Common myeloid progenitor, CD34-positive (primary cell): Measurements from ENCODE around the gene NUP210.
A peak's percentile ranks its signal among the peaks of the same experiment; 100 is the strongest.

ENCODE experiments used
- CTCF ChIA-PET: fragments of 350-600 bp; sonication (Branson Sonifier 250); formaldehyde crosslinking; loops from one replicate; lab custom pipeline; 2021; ENCODE audit warnings: antibody characterized with exemption; lab: Charles Lee
- POLR2A ChIA-PET: fragments of 350-600 bp; sonication (Branson Sonifier 250); formaldehyde crosslinking; loops from one replicate; lab custom pipeline; 2021; ENCODE audit warnings: antibody characterized with exemption; lab: Charles Lee
- DNase-seq, 3 donors: peaks; one replicate each; pipeline versions ENCODE4 v3.0.0 to v3.0.0-alpha.2; 2013
- H3K27ac ChIP-seq, 2 experiments: 1 replicate in 1 of 2; 2 replicates in 1 of 2; pipeline ENCODE4 v1.7.0; 2013; ENCODE audit warnings: inconsistent platforms in 2 of 2, low read length in 2 of 2, mild to moderate bottlenecking in 2 of 2, low read depth in 1 of 2, moderate library complexity in 1 of 2; ENCODE audit not compliant: severe bottlenecking in 2 of 2, insufficient read depth in 1 of 2, poor library complexity in 1 of 2
- H3K27me3 ChIP-seq, 5 experiments: replicated peaks in 2 of 5; 1 replicate in 3 of 5; 2 replicates in 2 of 5; pipeline versions ENCODE4 v1.6.1 to v1.7.0; 2013; ENCODE audit warnings: low read length in 4 of 5, mild to moderate bottlenecking in 2 of 5, moderate library complexity in 2 of 5, inconsistent platforms in 1 of 5; ENCODE audit not compliant: insufficient read depth in 5 of 5, control insufficient read depth in 4 of 5
- H3K36me3 ChIP-seq, 4 experiments: 1 replicate in 2 of 4; 2 replicates in 2 of 4; pipeline versions ENCODE4 v1.6.1 to v1.7.0; 2013; ENCODE audit warnings: low read length in 3 of 4, control low read depth in 1 of 4, mild to moderate bottlenecking in 1 of 4; ENCODE audit not compliant: control insufficient read depth in 4 of 4, insufficient read depth in 4 of 4
- H3K4me1 ChIP-seq, 4 experiments: 1 replicate in 3 of 4; 2 replicates in 1 of 4; pipeline versions ENCODE4 v1.6.1 to v1.7.1; 2013; ENCODE audit warnings: low read length in 3 of 4, mild to moderate bottlenecking in 3 of 4, control low read depth in 1 of 4, inconsistent platforms in 1 of 4, moderate library complexity in 1 of 4; ENCODE audit not compliant: control insufficient read depth in 4 of 4, insufficient read depth in 4 of 4; ENCODE audit errors: control extremely low read depth in 1 of 4
- H3K4me3 ChIP-seq, 7 experiments: 1 replicate in 4 of 7; 2 replicates in 3 of 7; pipeline versions ENCODE4 v1.5.1 to v1.7.0; 2013; ENCODE audit warnings: mild to moderate bottlenecking in 7 of 7, low read length in 6 of 7, moderate library complexity in 6 of 7, inconsistent platforms in 2 of 7, low read depth in 2 of 7, control low read depth in 1 of 7; ENCODE audit not compliant: insufficient read depth in 4 of 7, control insufficient read depth in 1 of 7; ENCODE audit errors: extremely low read depth in 1 of 7
- H3K9me3 ChIP-seq, 5 experiments: 1 replicate in 4 of 5; 2 replicates in 1 of 5; pipeline versions ENCODE4 v1.6.1 to v1.7.1; 2013; ENCODE audit warnings: low read length in 4 of 5, mild to moderate bottlenecking in 2 of 5, inconsistent platforms in 1 of 5, low read depth in 1 of 5, moderate library complexity in 1 of 5; ENCODE audit not compliant: control insufficient read depth in 4 of 5, insufficient read depth in 2 of 5; ENCODE audit errors: control extremely low read depth in 1 of 5
- WGBS: methylation state at CpG from one replicate; pipeline ENCODE4 v1.1.5; 2013; ENCODE audit not compliant: insufficient coverage; 5-methylcytosine and 5-hydroxymethylcytosine counted together

The NUP210 gene

GRCh38 chr3:13461169-13462124 lies 41.3 kb upstream of the NUP210 start:
- H3K27ac ChIP-seq, result no peak overlapping the region
- ChIA-PET POLR2A (no interaction called here), CTCF (interaction anchor here (0.8 to 5.1 kb wide), 17 partner anchors 9 to 424 kb away, joined by 3 to 38 read pairs (median 5); partner anchors contain the start of gene HDAC11)
- no peaks in the 10 kb centered on the region for H3K9me3 ChIP-seq
- H3K27me3 ChIP-seq, result peaks cover 0 to 4% (median 0%) of the 10 kb centered on the region in 5 experiments
- H3K36me3 ChIP-seq, result no peaks in the 10 kb centered on the region
- H3K4me3 ChIP-seq, result no peak overlapping the region
- H3K4me1 ChIP-seq, result no peaks in the 10 kb centered on the region
- peak; percentile 69 to 86 (median 82) for DNase-seq
- WGBS, result 28% methylated on average over 9 of the region's 14 CpGs

GRCh38 chr3:13460341-13460736 lies 40.2 kb upstream of the NUP210 start:
- no peak overlapping the region for H3K4me3 ChIP-seq
- CTCF ChIA-PET, result interaction anchor here (1.0 to 5.1 kb wide), 10 partner anchors 8 to 368 kb away, joined by 3 to 38 read pairs (median 11); partner anchors contain the start of gene HDAC11

GRCh38 chr3:13459605-13460340 lies 39.7 kb upstream of the NUP210 start:
- no peak for DNase-seq
- ChIA-PET CTCF (interaction anchor here (0.8 to 5.1 kb wide), 9 partner anchors 7 to 367 kb away, joined by 3 to 38 read pairs (median 6); partner anchors contain the start of gene HDAC11), POLR2A (interaction anchor here (0.7 kb wide), 1 partner anchor 259 kb away, joined by 3 read pairs; no protein-coding TSS in a partner anchor)
- Histone ChIP-seq H3K27ac (no peak overlapping the region), H3K4me1 (no peaks in the 10 kb centered on the region), H3K9me3 (no peaks in the 10 kb centered on the region), H3K36me3 (no peaks in the 10 kb centered on the region), H3K27me3 (peaks cover 0 to 3% (median 0%) of the 10 kb centered on the region in 5 experiments), H3K4me3 (no peak overlapping the region)
- 93% methylated on average over 9 of the region's 9 CpGs for WGBS

More at GRCh38 chr3:13460341-13460736, 40.2 kb upstream of the NUP210 start:
- POLR2A ChIA-PET, result no interaction called here
- Histone ChIP-seq H3K36me3 (no peaks in the 10 kb centered on the region), H3K27me3 (peaks cover 0 to 3% (median 0%) of the 10 kb centered on the region in 5 experiments), H3K9me3 (no peaks in the 10 kb centered on the region), H3K27ac (no peak overlapping the region), H3K4me1 (no peaks in the 10 kb centered on the region)
- WGBS, result 100% methylated on average over 3 of the region's 7 CpGs
- no peak for DNase-seq

- Histone ChIP-seq H3K4me1 (peaks cover 0 to 2% (median 1%) of the 10 kb centered on the region in 4 experiments), H3K4me3 (no peak overlapping the region), H3K36me3 (no peaks in the 10 kb centered on the region), H3K9me3 (no peaks in the 10 kb centered on the region), H3K27ac (no peak overlapping the region), H3K27me3 (no peaks in the 10 kb centered on the region)
- 100% methylated on average over 4 of the region's 4 CpGs for WGBS
- ChIA-PET POLR2A (no interaction called here), CTCF (interaction anchor here (1.6 to 2.0 kb wide), 2 partner anchors 14 to 17 kb away, joined by 3 to 9 read pairs; no protein-coding TSS in a partner anchor)
- DNase-seq, result no peak
Observed at GRCh38 chr3:13457593-13457992, 37.5 kb upstream of the NUP210 start.

GRCh38 chr3:13455644-13456043 lies 35.5 kb upstream of the NUP210 start:
- Histone ChIP-seq H3K27me3 (no peaks in the 10 kb centered on the region), H3K9me3 (no peaks in the 10 kb centered on the region), H3K4me3 (no peak overlapping the region), H3K27ac (no peak overlapping the region), H3K36me3 (no peaks in the 10 kb centered on the region), H3K4me1 (peaks cover 6 to 16% (median 14%) of the 10 kb centered on the region in 4 experiments)
- CTCF ChIA-PET, result interaction anchor here (0.7 to 7.3 kb wide), 10 partner anchors 10 to 364 kb away, joined by 3 to 69 read pairs (median 5); no protein-coding TSS in a partner anchor
- no peak for DNase-seq
- WGBS, result 90% methylated on average over 6 of the region's 6 CpGs
- POLR2A ChIA-PET, result interaction anchor here (0.5 to 0.6 kb wide), 2 partner anchors 22 to 355 kb away, joined by 3 read pairs; no protein-coding TSS in a partner anchor

GRCh38 chr3:13452490-13453335 lies 32.6 kb upstream of the NUP210 start:
- Histone ChIP-seq H3K4me1 (peaks cover 6 to 18% (median 14%) of the 10 kb centered on the region in 4 experiments), H3K27ac (no peak overlapping the region), H3K4me3 (peak overlapping the region in 6 of 7 experiments; percentile 42 to 87 (median 76)), H3K36me3 (no peaks in the 10 kb centered on the region), H3K27me3 (no peaks in the 10 kb centered on the region), H3K9me3 (no peaks in the 10 kb centered on the region)
- WGBS, result 23% methylated on average over 11 of the region's 12 CpGs
- peak; percentile 63 to 79 (median 74) for DNase-seq
- ChIA-PET POLR2A (no interaction called here), CTCF (interaction anchor here (0.6 to 7.3 kb wide), 42 partner anchors 9 to 361 kb away, joined by 3 to 69 read pairs (median 4); partner anchors contain the start of genes HDAC11 and NUP210)
